ENCODE measurements around the gene AURKAIP1. TPM values are rescaled to one million over a fixed set of nuclear protein-coding genes. Genes with fewer than 3 reads are reported as not detected.

The AURKAIP1 gene
- total and polyA plus RNA-seq, 2 of the 13 experiments (the other 11 are each of a cell fraction or from before 2014, with no cell fraction given) = 69.5 to 175 TPM

DNA sequence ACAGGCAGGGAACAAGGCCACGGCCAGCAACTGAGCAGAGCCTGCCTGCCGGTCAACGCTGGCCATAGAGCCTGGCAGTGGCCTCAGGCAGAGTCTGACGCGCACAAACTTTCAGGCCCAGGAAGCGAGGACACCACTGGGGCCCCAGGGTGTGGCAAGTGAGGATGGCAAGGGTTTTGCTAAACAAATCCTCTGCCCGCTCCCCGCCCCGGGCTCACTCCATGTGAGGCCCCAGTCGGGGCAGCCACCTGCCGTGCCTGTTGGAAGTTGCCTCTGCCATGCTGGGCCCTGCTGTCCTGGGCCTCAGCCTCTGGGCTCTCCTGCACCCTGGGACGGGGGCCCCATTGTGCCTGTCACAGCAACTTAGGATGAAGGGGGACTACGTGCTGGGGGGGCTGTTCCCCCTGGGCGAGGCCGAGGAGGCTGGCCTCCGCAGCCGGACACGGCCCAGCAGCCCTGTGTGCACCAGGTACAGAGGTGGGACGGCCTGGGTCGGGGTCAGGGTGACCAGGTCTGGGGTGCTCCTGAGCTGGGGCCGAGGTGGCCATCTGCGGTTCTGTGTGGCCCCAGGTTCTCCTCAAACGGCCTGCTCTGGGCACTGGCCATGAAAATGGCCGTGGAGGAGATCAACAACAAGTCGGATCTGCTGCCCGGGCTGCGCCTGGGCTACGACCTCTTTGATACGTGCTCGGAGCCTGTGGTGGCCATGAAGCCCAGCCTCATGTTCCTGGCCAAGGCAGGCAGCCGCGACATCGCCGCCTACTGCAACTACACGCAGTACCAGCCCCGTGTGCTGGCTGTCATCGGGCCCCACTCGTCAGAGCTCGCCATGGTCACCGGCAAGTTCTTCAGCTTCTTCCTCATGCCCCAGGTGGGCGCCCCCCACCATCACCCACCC lies 43.7 kb downstream of the AURKAIP1 start, which contains the start of gene TAS1R3 (continued):
- TF ChIP-seq, protein P1, sequence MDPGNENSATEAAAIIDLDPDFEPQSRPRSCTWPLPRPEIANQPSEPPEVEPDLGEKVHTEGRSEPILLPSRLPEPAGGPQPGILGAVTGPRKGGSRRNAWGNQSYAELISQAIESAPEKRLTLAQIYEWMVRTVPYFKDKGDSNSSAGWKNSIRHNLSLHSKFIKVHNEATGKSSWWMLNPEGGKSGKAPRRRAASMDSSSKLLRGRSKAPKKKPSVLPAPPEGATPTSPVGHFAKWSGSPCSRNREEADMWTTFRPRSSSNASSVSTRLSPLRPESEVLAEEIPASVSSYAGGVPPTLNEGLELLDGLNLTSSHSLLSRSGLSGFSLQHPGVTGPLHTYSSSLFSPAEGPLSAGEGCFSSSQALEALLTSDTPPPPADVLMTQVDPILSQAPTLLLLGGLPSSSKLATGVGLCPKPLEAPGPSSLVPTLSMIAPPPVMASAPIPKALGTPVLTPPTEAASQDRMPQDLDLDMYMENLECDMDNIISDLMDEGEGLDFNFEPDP (CRISPR knock-in tag; conservative IDR thresholded peaks at IDR 0.05) = no peak
- TF ChIP-seq KLF15 (CRISPR knock-in tag; IDR thresholded peaks at IDR 0.05; ENCODE audit: borderline replicate concordance) (no peak), TEAD3 (CRISPR knock-in tag; optimal IDR thresholded peaks at IDR 0.05; ENCODE audit: borderline replicate concordance) (no peak), SRSF1 (optimal IDR thresholded peaks at IDR 0.05; ENCODE audit: low read depth, low read length) (peak; percentile 60), SOX5 (CRISPR knock-in tag; IDR thresholded peaks at IDR 0.05; ENCODE audit: borderline replicate concordance) (no peak), KLF13 (CRISPR knock-in tag; IDR thresholded peaks at IDR 0.05) (no peak), ZNF878 (CRISPR knock-in tag; IDR thresholded peaks at IDR 0.05) (no peak), ZSCAN22 (CRISPR knock-in tag; IDR thresholded peaks at IDR 0.05) (no peak), HIC2 (CRISPR knock-in tag; IDR thresholded peaks at IDR 0.05; ENCODE audit: low read depth) (peak; percentile 59), RORA (CRISPR knock-in tag; IDR thresholded peaks at IDR 0.05) (no peak), AHR (CRISPR knock-in tag; IDR thresholded peaks at IDR 0.05) (0 out of 2 replicates have a peak, but pooled peaks have one; percentile 27)
